HepG2 (cell line): Measurements from ENCODE around the gene COG5. TPM values are rescaled to one million over a fixed set of nuclear protein-coding genes. Genes with fewer than 3 reads are reported as not detected.

Experiments
- ATAC-seq: fragments of 200-7000 bp; cut with Tn5 transposase; 3 replicates; pipeline ENCODE4 v1.9.1; 2020; ENCODE audit warnings: mild to moderate bottlenecking, moderate library complexity
- BruUV-seq: library from RNA; stranded (reverse); fragments of 400-500 nt; replicated peaks from 2 replicates; lab custom pipeline; 2021; lab: Mats Ljungman, UMichigan
- CTCF ChIA-PET: fragments of 300-600 bp; formaldehyde crosslinking; extraction: SDS; loops from one replicate; lab custom pipeline; 2021; ENCODE audit warnings: low total read pairs, inconsistent platforms, low intra/inter-chr PET ratio; lab: Yijun Ruan, JAX
- POLR2A ChIA-PET: fragments of 350-600 bp; sonication (Branson Sonifier 250); formaldehyde crosslinking; loops from one replicate; lab custom pipeline; 2020; ENCODE audit warnings: antibody characterized with exemption, inconsistent platforms; lab: Yijun Ruan, JAX
- DNase-seq: peaks from one replicate; pipeline ENCODE4 v3.0.0-alpha.2; 2015; ENCODE audit warnings: low spot score
- FAIRE-seq: peaks from 3 replicates; lab custom pipeline; 2011; peaks lifted over from hg19 to GRCh38; lab: Jason Lieb, UNC
- H2AFZ ChIP-seq: one replicate; pipeline ENCODE4 v1.6.1; 2011; ENCODE audit warnings: low read length, inconsistent platforms
- H3K27ac ChIP-seq: fragments of 300-600 bp; 3 replicates; pipeline ENCODE4 v1.8.0; 2011; ENCODE audit warnings: mixed run types, mild to moderate bottlenecking, mixed read lengths, low read length, inconsistent platforms; ENCODE audit not compliant: insufficient read depth; ENCODE audit errors: extremely low read length
- H3K27me3 ChIP-seq, 2 experiments: fragments of 200-600 bp in 1 of 2; 2 replicates in 1 of 2; 3 replicates in 1 of 2; pipeline versions ENCODE4 v1.6.0 to v1.8.0; 2011; ENCODE audit warnings: low read length in 2 of 2, mild to moderate bottlenecking in 2 of 2, moderate library complexity in 2 of 2, inconsistent platforms in 1 of 2; ENCODE audit not compliant: insufficient read depth in 2 of 2, control insufficient read depth in 1 of 2
- H3K36me3 ChIP-seq, 2 experiments: fragments of 200-600 bp in 1 of 2; replicated peaks in 1 of 2; 2 replicates in 1 of 2; 3 replicates in 1 of 2; pipeline versions ENCODE4 v1.5.1 to v1.8.0; 2011; ENCODE audit warnings: low read length in 2 of 2, inconsistent platforms in 1 of 2; ENCODE audit not compliant: insufficient read depth in 2 of 2, control insufficient read depth in 1 of 2
- H3K4me1 ChIP-seq: 2 replicates; pipeline ENCODE4 v1.5.1; 2012; ENCODE audit warnings: low read length, inconsistent platforms; ENCODE audit not compliant: insufficient read depth
- H3K4me2 ChIP-seq: 2 replicates; pipeline ENCODE4 v1.6.0; 2011; ENCODE audit warnings: low read depth, low read length, inconsistent platforms
- H3K4me3 ChIP-seq, 3 experiments: fragments of 200-600 bp in 1 of 3; sonication (generic), shearing (Covaris generic) in 1 of 3; replicated peaks in 1 of 3; 2 replicates each; pipeline ENCODE4 v1.5.1; 2011 to 2016; ENCODE audit warnings: low read length in 3 of 3, inconsistent platforms in 2 of 3, low read depth in 2 of 3, mild to moderate bottlenecking in 2 of 3, control low read depth in 1 of 3, mixed read lengths in 1 of 3; ENCODE audit not compliant: insufficient read depth in 1 of 3
- H3K79me2 ChIP-seq: one replicate; pipeline ENCODE4 v1.6.1; 2011; ENCODE audit warnings: low read length, inconsistent platforms; ENCODE audit not compliant: insufficient read depth
- H3K9ac ChIP-seq: 2 replicates; pipeline ENCODE4 v1.6.0; 2011; ENCODE audit warnings: mild to moderate bottlenecking, low read depth, low read length, inconsistent platforms; ENCODE audit not compliant: insufficient read depth
- H3K9me3 ChIP-seq: 2 replicates; pipeline ENCODE4 v1.5.1; 2012; ENCODE audit warnings: mild to moderate bottlenecking, low read length
- H4K20me1 ChIP-seq: 2 replicates; pipeline ENCODE4 v1.6.0; 2011; ENCODE audit warnings: inconsistent platforms, mild to moderate bottlenecking, low read length, moderate library complexity; ENCODE audit not compliant: insufficient read depth
- BRCA1 ChIP-seq: sonication (generic); formaldehyde crosslinking; IDR thresholded peaks from 2 replicates; pipeline ENCODE4 v1.4.0; 2020; ENCODE audit warnings: missing genetic modification reagents
- MTA3 ChIP-seq: sonication (generic); formaldehyde crosslinking; IDR thresholded peaks from 2 replicates; pipeline ENCODE4 v1.4.0; 2020; ENCODE audit warnings: missing genetic modification reagents
- NFE2L1 ChIP-seq: sonication (generic); formaldehyde crosslinking; IDR thresholded peaks from 2 replicates; pipeline ENCODE4 v1.4.0; 2020; ENCODE audit warnings: missing genetic modification reagents, mild to moderate bottlenecking, borderline replicate concordance
- POGZ ChIP-seq: sonication (generic); formaldehyde crosslinking; IDR thresholded peaks from 2 replicates; pipeline ENCODE4 v1.4.0; 2020; ENCODE audit warnings: mild to moderate bottlenecking, missing genetic modification reagents
- STAT5B ChIP-seq: sonication (generic); formaldehyde crosslinking; IDR thresholded peaks from 2 replicates; pipeline ENCODE4 v1.4.0; 2020; ENCODE audit warnings: missing genetic modification reagents
- U2AF2 ChIP-seq: fragments of 200-400 bp; formaldehyde crosslinking; IDR thresholded peaks from 2 replicates; pipeline ENCODE4 v1.6.1; 2017; ENCODE audit warnings: low read depth, mild to moderate bottlenecking, low read length
- ZNF382 ChIP-seq: sonication (generic); formaldehyde crosslinking; IDR thresholded peaks from 2 replicates; pipeline ENCODE4 v1.5.0; 2020; ENCODE audit warnings: missing genetic modification reagents, mild to moderate bottlenecking, borderline replicate concordance
- ZNF839 ChIP-seq: sonication (generic); formaldehyde crosslinking; IDR thresholded peaks from 2 replicates; pipeline ENCODE4 v1.4.0; 2020; ENCODE audit warnings: missing genetic modification reagents, mild to moderate bottlenecking, borderline replicate concordance
- in situ Hi-C: cut with HindIII; loops from 2 replicates; pipeline ENCODE4 v1.10.0; 2017; ENCODE audit warnings: low pct_unique_long_range_greater_than_20kb; ENCODE audit not compliant: extremely low pct_ligation_motif_present
- intact Hi-C: fragments of 100-400 bp; cut with micrococcal nuclease; formaldehyde crosslinking; loops from one replicate; pipeline ENCODE4 v1.10.0; 2022; ENCODE audit not compliant: unreplicated experiment
- polyA plus RNA-seq, 8 experiments: library from polyadenylated mRNA; depleted of rRNA in 3 of 8; stranded (reverse) in 7 of 8; unstranded in 1 of 8; fragments of >200 nt; fragmentation: Illumina TruSeq in 4 of 8; extraction: Trizol in 4 of 8; gene quantifications; 2 replicates each; pipeline versions ENCODE4 v1.2.1 to v1.2.3, GENCODE V29; 2011 to 2016; ENCODE audit warnings: low read depth in 4 of 8, missing spikeins in 1 of 8, mixed read lengths in 1 of 8; ENCODE audit not compliant: insufficient read depth in 1 of 8
- total RNA-seq, 5 experiments: library from RNA; depleted of rRNA; stranded (reverse); fragments of >200 nt; fragmentation: Illumina TruSeq; extraction: Trizol; gene quantifications; 2 replicates each; pipeline ENCODE4 v1.2.3, GENCODE V29; 2016; ENCODE audit warnings: low read depth in 1 of 5
- TF ChIP-seq, protein P1 (sequence below): sonication (generic); formaldehyde crosslinking; IDR thresholded peaks from 2 replicates; pipeline ENCODE4 v1.5.1; 2020; ENCODE audit warnings: mild to moderate bottlenecking, missing genetic modification reagents, moderate library complexity
- TF ChIP-seq, protein P2 (sequence below): sonication (generic); formaldehyde crosslinking; IDR thresholded peaks from 2 replicates; pipeline ENCODE4 v1.4.0; 2020; ENCODE audit warnings: low read depth, mild to moderate bottlenecking, missing genetic modification reagents
- TF ChIP-seq, protein P3 (sequence below): sonication (generic); formaldehyde crosslinking; IDR thresholded peaks from 2 replicates; pipeline ENCODE4 v1.5.0; 2020; ENCODE audit warnings: missing genetic modification reagents

The COG5 gene
- total and polyA plus RNA-seq, 2 of the 13 experiments (the other 11 are each of a cell fraction or from before 2014, with no cell fraction given), result 20.4 to 31.3 TPM

DNA sequence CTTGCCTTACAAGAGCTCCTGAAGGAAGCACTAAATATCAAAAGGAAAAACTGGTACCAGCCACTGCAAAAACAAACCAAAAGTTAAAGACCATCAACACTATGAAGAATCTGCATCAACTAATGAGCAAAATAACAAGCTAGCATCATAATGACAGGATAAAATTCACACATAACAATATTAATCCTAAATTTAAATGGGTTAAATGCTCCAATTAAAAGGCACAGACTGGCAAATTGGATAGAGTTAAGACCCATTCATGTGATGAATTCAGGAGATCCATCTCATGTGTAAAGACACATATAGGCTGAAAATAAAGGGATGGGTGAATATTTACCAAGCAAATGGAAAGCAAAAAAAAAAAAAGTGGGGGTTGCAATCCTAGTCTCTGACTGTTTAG lies 29.6 kb downstream of the COG5 start (continued):
- TF ChIP-seq U2AF2 (no peak), MTA3 (CRISPR knock-in tag) (no peak), ZNF839 (CRISPR knock-in tag) (no peak)
- TF ChIP-seq, protein P1, sequence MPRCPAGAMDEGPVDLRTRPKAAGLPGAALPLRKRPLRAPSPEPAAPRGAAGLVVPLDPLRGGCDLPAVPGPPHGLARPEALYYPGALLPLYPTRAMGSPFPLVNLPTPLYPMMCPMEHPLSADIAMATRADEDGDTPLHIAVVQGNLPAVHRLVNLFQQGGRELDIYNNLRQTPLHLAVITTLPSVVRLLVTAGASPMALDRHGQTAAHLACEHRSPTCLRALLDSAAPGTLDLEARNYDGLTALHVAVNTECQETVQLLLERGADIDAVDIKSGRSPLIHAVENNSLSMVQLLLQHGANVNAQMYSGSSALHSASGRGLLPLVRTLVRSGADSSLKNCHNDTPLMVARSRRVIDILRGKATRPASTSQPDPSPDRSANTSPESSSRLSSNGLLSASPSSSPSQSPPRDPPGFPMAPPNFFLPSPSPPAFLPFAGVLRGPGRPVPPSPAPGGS (CRISPR knock-in tag), result no peak

DNA sequence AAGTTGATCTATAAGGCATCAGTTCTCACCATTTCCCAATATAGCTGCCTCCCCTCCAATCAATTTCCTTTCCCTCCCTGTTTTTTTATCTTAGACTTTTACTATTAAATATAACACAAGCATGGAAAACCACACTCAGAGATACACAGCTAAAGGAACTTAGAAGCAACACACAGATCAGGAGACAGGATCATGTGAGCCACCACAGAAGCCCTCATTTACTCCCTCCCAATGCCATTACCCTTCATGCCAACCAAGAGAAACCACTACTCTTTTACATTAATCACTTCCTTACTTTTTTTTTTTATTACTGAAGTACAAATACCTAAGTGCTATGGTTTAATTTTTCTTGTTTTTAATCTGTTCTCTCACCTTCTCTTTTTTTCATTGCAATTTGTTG lies 33.0 kb downstream of the COG5 start:
- ChIA-PET POLR2A (no interaction called here), CTCF (no interaction called here)
- no peaks in the 10 kb centered on the region for H3K9me3 ChIP-seq
- H3K27me3 ChIP-seq, result no peaks in the 10 kb centered on the region
- no peaks in the 10 kb centered on the region for H4K20me1 ChIP-seq
- ATAC-seq, result no peak
- no peak for FAIRE-seq
- peaks cover 0 to 9% of the 10 kb centered on the region in 2 experiments; a peak in 2 of 5 replicates for H3K36me3 ChIP-seq
- H3K4me1 ChIP-seq, result peaks cover 12% of the 10 kb centered on the region; the same call in 1 of the 2 replicates
- peaks cover under 1% of the 10 kb centered on the region for H3K79me2 ChIP-seq
- TF ChIP-seq, protein P2, sequence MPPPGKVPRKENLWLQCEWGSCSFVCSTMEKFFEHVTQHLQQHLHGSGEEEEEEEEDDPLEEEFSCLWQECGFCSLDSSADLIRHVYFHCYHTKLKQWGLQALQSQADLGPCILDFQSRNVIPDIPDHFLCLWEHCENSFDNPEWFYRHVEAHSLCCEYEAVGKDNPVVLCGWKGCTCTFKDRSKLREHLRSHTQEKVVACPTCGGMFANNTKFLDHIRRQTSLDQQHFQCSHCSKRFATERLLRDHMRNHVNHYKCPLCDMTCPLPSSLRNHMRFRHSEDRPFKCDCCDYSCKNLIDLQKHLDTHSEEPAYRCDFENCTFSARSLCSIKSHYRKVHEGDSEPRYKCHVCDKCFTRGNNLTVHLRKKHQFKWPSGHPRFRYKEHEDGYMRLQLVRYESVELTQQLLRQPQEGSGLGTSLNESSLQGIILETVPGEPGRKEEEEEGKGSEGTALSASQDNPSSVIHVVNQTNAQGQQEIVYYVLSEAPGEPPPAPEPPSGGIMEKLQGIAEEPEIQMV (CRISPR knock-in tag), result no peak
- TF ChIP-seq ZNF382 (CRISPR knock-in tag) (no peak), NFE2L1 (CRISPR knock-in tag) (no peak), BRCA1 (CRISPR knock-in tag) (no peak), POGZ (no peak), STAT5B (no peak)
- TF ChIP-seq, protein P3, sequence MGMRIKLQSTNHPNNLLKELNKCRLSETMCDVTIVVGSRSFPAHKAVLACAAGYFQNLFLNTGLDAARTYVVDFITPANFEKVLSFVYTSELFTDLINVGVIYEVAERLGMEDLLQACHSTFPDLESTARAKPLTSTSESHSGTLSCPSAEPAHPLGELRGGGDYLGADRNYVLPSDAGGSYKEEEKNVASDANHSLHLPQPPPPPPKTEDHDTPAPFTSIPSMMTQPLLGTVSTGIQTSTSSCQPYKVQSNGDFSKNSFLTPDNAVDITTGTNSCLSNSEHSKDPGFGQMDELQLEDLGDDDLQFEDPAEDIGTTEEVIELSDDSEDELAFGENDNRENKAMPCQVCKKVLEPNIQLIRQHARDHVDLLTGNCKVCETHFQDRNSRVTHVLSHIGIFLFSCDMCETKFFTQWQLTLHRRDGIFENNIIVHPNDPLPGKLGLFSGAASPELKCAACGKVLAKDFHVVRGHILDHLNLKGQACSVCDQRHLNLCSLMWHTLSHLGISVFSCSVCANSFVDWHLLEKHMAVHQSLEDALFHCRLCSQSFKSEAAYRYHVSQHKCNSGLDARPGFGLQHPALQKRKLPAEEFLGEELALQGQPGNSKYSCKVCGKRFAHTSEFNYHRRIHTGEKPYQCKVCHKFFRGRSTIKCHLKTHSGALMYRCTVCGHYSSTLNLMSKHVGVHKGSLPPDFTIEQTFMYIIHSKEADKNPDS, result no peak
- no peak for DNase-seq
- intact Hi-C loops, result no loop called here
- BruUV-seq, result no TSS peak
- H2AFZ ChIP-seq, result no peak overlapping the region
- H3K9ac ChIP-seq, result no peak overlapping the region
- H3K27ac ChIP-seq, result no peak overlapping the region
- no peak overlapping the region for H3K4me3 ChIP-seq
- H3K4me2 ChIP-seq, result no peak overlapping the region
- in situ Hi-C loops, result no loop called here
